SJSA1 (cell line): ENCODE measurements around the gene TP53RK. TPM values are rescaled to one million over a fixed set of nuclear protein-coding genes. Genes with fewer than 3 reads are reported as not detected.

Experiments used
- DNase-seq, 2 experiments: peaks; one replicate each; pipeline ENCODE4 v3.0.0-alpha.2; 2015 to 2020; ENCODE audit warnings: low spot score in 2 of 2, low read depth in 1 of 2
- H3K27ac ChIP-seq: fragments of 250-450 bp; sonication (Bioruptor Pico); 2 replicates; pipeline ENCODE4 v1.5.1; 2020; ENCODE audit warnings: mild to moderate bottlenecking, moderate library complexity
- H3K27me3 ChIP-seq: fragments of 250-450 bp; sonication (Bioruptor Pico); replicated peaks from 2 replicates; pipeline ENCODE4 v1.5.1; 2020; ENCODE audit warnings: mild to moderate bottlenecking, moderate library complexity
- H3K36me3 ChIP-seq: fragments of 250-450 bp; sonication (Bioruptor Pico); 2 replicates; pipeline ENCODE4 v1.5.1; 2020; ENCODE audit warnings: mild to moderate bottlenecking
- H3K4me1 ChIP-seq: fragments of 250-450 bp; sonication (Bioruptor Pico); replicated peaks from 2 replicates; pipeline ENCODE4 v1.6.1; 2021; ENCODE audit warnings: mild to moderate bottlenecking
- H3K4me3 ChIP-seq: fragments of 250-450 bp; sonication (Bioruptor Pico); 2 replicates; pipeline ENCODE4 v1.5.1; 2020; ENCODE audit warnings: mild to moderate bottlenecking
- H3K9me3 ChIP-seq: fragments of 250-450 bp; sonication (Bioruptor Pico); replicated peaks from 2 replicates; pipeline ENCODE4 v1.5.1; 2020; ENCODE audit warnings: mild to moderate bottlenecking
- total RNA-seq: library from RNA; depleted of rRNA; stranded (reverse); fragments of >200 nt; shearing (Covaris generic); gene quantifications from 2 replicates; pipeline ENCODE4 v1.2.3, GENCODE V29; 2014; rRNA removed

Gene TP53RK
- total RNA-seq, 1 experiment from 2014 or later, result 30.1 TPM

DNA sequence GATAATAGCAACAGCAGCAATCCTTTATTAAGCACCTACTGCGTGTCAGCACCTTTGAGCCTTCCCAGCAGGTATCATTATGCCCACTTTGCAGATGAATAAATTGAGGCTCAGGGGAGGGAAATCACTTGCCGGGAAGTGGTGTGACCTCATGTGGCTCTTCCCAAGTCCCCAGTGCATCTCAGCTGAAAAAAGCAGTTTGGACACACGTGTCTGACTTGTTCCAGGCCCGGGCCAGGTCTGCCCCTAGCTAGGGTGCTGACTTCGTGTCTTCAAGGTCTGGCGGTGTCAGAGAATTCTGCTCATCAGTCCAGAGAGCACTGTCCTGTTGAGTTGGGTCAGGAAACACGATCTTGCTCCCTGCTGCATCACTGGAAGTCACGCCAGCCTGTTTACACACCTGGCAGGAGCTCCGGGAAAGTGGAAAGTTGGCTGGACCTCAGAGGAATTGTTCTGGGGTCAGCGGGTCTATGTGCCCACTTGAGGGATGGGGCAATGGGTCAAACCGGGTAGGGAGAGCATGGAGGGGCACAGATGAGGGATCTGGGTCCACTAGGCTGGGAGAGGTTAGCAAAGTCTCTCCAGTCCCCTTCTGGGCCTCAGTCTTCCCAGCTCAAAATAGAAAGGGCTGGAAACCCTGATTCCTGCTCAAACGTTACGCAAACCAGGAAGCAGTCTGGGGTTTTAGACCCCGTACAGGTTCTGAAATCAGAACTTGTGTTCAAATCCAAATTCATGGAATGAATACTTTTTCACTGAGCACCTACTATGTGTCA, 48.5 kb downstream of the TP53RK start:
- DNase-seq, result no peak
- H3K36me3 ChIP-seq, result no peaks in the 10 kb centered on the region
- no peaks in the 10 kb centered on the region for H3K9me3 ChIP-seq
- no peaks in the 10 kb centered on the region for H3K4me1 ChIP-seq
- no peaks in the 10 kb centered on the region for H3K27me3 ChIP-seq
- no peak overlapping the region for H3K4me3 ChIP-seq
- H3K27ac ChIP-seq, result no peak overlapping the region

DNA sequence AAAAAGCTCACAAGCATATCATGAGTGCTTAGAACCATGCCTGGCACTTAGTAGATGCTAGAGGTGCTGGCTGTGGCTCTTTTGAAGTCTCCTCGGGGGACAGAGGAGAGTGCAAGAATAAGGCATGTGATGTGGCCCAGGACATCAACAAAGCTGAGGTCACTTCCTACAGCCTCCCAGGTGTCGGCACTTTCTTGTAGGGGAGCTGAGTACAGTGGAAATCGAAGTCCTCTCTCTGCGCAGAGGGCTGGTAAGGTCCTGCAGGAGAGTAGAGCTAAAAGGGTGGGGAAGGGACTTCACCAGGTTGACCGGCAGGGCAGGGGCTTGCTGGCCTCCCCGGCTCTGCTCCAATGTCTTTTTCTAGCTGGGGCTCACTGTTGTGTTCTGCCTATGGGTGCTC, 49.2 kb downstream of the TP53RK start:
- Histone ChIP-seq H3K4me3 (no peak overlapping the region), H3K4me1 (no peaks in the 10 kb centered on the region), H3K27me3 (no peaks in the 10 kb centered on the region), H3K27ac (no peak overlapping the region), H3K36me3 (no peaks in the 10 kb centered on the region), H3K9me3 (no peaks in the 10 kb centered on the region)
- DNase-seq, result no peak

DNA sequence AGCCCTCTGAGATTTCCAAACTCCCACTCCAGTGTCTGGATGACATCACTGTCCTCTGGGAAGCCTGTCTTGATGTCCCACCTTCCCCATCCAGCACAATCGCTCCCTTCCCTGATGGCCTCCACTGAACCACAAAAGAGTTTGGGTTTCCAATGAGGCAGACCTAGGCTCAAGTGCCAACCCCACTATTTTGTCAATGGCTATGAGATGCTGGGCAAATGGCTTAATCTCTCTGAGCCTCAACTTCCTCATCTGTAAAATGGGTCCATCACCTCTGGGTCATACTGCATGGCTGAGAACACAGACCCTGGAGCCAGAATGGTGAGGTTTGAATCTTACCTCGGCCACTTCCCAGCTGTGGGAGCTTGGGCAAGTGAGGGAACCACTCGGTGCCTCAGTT, 49.7 kb downstream of the TP53RK start:
- Histone ChIP-seq H3K9me3 (no peaks in the 10 kb centered on the region), H3K4me3 (no peak overlapping the region), H3K27ac (no peak overlapping the region), H3K27me3 (no peaks in the 10 kb centered on the region), H3K4me1 (no peaks in the 10 kb centered on the region), H3K36me3 (no peaks in the 10 kb centered on the region)
- no peak for DNase-seq

DNA sequence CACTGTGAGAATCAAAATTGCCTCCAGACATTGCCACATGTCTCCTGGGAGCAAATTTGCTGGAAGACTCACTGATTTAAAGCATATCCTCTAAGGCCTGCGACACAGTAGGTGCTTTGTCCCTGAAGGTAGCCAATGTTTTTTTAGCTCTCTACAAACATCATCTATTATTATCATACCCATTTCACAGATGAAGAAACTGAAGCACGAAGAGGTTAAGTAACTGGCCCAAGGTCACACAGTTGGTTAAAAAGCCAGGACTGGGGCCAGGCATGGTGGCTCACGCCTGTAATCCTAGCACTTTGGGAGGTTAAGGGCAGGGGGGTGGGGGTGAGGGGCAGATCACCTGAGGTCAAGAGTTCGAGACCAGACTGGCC, 50.4 kb downstream of the TP53RK start:
- DNase-seq, result no peak
- Histone ChIP-seq H3K27ac (no peak overlapping the region), H3K36me3 (no peaks in the 10 kb centered on the region), H3K4me3 (no peak overlapping the region), H3K4me1 (no peaks in the 10 kb centered on the region), H3K9me3 (no peaks in the 10 kb centered on the region), H3K27me3 (no peaks in the 10 kb centered on the region)

DNA sequence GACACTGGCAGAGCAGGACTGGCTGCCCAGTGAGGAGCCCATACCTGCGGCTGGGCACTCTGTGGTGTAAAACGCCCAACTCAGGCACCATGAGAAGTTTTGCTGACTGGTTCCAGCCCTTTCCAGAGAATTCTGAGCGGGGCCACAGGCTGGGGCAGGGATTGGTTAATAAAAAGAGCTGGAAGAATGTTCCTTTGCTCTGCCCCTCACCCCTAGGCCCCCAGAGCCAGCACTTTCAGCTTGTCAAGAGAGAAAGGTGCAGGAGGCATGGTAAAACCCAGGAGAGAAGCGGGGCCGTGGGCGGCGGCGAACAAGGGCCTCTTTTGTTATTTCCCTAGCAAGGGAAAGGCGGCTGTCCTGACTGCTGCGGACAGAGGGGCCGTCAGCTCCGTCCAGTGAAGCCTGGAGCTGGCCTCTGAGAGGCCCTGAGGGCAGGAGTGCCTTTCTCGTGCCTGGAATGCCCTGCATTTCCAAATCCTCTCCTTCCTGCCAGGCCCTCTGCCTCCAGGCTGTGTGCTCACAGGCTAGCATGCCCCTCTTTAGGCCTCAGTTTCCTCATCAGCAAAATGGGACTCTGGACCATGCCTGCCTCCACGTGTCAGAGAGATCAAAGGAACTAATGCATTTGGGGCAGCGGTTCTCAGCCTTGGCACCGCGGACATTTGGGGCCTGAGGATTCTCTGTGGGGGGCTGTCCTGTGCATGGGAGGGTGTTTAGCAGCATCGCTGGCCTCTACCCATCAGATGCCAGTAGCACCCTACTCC, 50.9 kb downstream of the TP53RK start:
- Histone ChIP-seq H3K4me1 (no peaks in the 10 kb centered on the region), H3K27me3 (no peaks in the 10 kb centered on the region), H3K9me3 (no peaks in the 10 kb centered on the region), H3K27ac (no peak overlapping the region), H3K36me3 (no peaks in the 10 kb centered on the region), H3K4me3 (no peak overlapping the region)
- DNase-seq, result no peak

DNA sequence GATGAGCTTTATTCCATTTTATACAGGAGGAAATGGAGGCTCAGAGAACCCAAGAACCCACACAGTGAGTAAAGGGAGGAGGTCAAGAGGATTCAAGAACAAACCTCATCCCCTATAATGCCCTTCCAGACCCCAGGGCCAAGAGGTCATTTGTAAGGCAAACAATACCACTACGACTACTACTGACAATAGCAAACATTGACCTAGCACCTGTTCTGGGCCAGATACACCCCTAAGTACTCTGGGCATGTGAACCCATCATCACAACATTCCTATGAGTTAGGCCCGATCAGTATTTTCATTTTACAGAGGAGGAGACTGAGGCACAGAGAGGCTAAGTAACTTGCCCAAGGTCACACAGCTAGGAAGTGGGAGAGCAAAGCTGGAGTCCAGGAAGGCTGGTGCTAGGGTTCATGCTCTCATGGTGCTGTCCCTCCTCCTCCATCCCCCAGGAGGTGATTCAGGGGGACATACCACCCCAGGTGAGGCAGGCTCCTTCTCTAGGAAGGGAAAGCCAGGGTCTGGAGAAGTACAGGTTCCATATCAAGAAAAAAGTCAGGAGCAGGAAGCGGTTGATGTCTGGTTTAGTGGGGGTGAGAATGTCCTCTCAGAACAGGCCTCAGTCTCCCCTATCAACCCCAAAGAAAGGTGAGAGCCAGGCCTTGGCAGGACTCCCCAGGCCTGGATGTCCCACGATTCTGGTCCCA, 51.7 kb downstream of the TP53RK start:
- Histone ChIP-seq H3K4me1 (no peaks in the 10 kb centered on the region), H3K27me3 (no peaks in the 10 kb centered on the region), H3K36me3 (no peaks in the 10 kb centered on the region), H3K4me3 (no peak overlapping the region), H3K27ac (no peak overlapping the region), H3K9me3 (no peaks in the 10 kb centered on the region)
- DNase-seq, result no peak

DNA sequence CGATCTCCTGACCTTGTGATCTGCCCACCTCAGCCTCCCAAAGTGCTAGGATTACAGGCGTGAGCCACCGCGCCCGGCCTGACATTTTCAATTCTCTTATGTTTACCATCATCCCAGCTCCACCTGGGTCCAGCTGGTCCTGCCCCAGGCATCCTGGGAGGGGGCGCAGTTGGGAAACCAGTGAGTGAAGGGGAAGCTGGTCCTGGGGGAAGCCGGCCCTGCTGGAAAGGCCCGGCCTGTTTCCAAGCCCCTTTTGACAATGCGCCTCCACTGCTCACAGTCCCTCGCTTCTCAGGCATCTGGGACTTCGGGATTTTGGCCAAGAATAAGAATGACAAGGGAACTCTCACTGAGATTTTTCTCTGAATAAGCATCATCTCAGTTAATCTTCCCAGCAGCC, 52.2 kb downstream of the TP53RK start:
- Histone ChIP-seq H3K27me3 (no peaks in the 10 kb centered on the region), H3K27ac (no peak overlapping the region), H3K36me3 (no peaks in the 10 kb centered on the region), H3K4me3 (no peak overlapping the region), H3K9me3 (no peaks in the 10 kb centered on the region), H3K4me1 (no peaks in the 10 kb centered on the region)
- no peak for DNase-seq

DNA sequence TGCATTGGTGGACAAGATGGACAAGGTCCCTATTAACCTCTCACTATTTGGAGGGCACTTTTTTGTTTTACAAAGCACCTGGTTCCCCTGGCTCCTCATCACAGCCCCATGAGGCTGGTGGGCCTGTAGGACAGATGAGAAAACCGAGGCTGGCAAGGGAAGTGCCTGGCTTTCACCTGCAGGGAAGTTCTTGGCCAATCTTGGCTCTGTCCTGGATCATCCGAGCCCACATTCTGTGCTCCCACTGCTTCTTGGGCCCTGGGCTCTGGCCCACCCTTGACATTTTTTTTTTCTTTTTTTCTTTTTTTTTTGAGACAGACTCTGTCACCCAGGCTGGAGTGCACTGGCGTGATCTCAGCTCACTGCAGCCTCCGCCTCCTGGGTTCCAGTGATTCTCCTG, 52.7 kb downstream of the TP53RK start:
- no peaks in the 10 kb centered on the region for H3K9me3 ChIP-seq
- H3K27ac ChIP-seq, result no peak overlapping the region
- H3K36me3 ChIP-seq, result no peaks in the 10 kb centered on the region
- no peaks in the 10 kb centered on the region for H3K27me3 ChIP-seq
- no peaks in the 10 kb centered on the region for H3K4me1 ChIP-seq
- H3K4me3 ChIP-seq, result no peak overlapping the region
- no peak for DNase-seq

DNA sequence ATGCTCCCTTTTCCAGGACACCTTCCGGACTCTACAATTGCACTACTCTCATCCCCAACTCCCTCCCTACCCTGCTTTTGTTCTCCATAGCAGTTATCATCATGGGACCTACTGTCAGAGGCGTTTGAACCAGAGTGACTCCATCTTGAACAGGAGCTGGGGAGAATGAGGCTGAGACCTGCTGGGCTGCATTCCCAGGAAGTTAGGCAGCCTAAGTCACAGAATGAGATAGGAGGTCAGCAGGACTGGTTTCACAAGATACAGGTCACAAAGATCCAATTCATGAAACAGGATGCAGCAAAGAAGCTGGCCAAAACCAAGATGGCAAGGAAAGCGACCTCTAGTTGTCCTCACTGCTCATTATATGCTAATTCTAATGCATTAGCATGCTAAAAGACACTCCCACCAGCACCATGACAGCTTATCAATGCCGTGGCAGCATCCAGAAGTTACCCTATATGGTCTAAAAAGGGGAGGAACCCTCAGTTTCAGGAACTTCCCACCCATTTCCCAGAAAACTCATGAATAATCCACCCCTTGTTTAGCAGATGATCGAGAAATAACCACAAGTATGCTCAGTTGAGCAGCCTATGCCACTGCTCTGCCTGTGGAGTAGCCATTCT, 53.6 kb downstream of the TP53RK start:
- Histone ChIP-seq H3K27me3 (no peaks in the 10 kb centered on the region), H3K27ac (no peak overlapping the region), H3K9me3 (no peaks in the 10 kb centered on the region), H3K36me3 (no peaks in the 10 kb centered on the region), H3K4me3 (no peak overlapping the region), H3K4me1 (no peaks in the 10 kb centered on the region)
- no peak for DNase-seq

DNA sequence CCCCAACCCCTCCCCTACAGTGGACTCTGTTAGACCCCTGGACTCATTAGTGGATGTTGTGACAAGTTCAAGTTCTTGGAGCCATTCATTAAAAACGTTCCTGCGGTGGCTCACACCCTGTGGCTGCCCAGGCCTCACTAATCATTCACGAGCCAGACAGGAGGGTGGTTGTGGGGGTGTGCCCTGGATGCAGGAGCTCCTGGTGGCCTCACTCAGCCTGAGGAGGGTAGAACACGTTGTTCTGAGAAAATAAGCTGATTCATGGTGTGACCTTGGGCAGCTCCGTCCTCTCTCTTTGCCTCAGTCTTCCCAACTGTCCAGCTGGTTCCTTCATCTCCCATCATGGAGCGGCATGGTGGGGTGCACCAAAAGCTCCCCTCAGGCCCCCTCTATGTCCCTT, 54.7 kb downstream of the TP53RK start:
- H3K9me3 ChIP-seq, result no peaks in the 10 kb centered on the region
- H3K27me3 ChIP-seq, result no peaks in the 10 kb centered on the region
- H3K4me1 ChIP-seq, result no peaks in the 10 kb centered on the region
- H3K27ac ChIP-seq, result no peak overlapping the region
- no peak overlapping the region for H3K4me3 ChIP-seq
- H3K36me3 ChIP-seq, result no peaks in the 10 kb centered on the region
- no peak for DNase-seq

Other genes with a start within 250 kb of the TP53RK start
- gene ZNF334, start 175.9 kb downstream of the TP53RK start, total RNA-seq, result 0.11 TPM in 1 of 2 replicates, not detected in the other
- gene OCSTAMP, start 138.8 kb downstream of the TP53RK start, total RNA-seq, result not detected in 2 replicates
- gene SLC13A3, start 38.0 kb downstream of the TP53RK start, total RNA-seq, result not detected in 2 replicates
- 18.5 and 19.2 TPM in 2 replicates for gene SLC2A10, start 20.2 kb upstream of the TP53RK start, total RNA-seq
- 0.08 TPM in 1 of 2 replicates, not detected in the other for gene EYA2, start 205.4 kb upstream of the TP53RK start, total RNA-seq